ENCODE data around the gene PCDH19.

DNA sequence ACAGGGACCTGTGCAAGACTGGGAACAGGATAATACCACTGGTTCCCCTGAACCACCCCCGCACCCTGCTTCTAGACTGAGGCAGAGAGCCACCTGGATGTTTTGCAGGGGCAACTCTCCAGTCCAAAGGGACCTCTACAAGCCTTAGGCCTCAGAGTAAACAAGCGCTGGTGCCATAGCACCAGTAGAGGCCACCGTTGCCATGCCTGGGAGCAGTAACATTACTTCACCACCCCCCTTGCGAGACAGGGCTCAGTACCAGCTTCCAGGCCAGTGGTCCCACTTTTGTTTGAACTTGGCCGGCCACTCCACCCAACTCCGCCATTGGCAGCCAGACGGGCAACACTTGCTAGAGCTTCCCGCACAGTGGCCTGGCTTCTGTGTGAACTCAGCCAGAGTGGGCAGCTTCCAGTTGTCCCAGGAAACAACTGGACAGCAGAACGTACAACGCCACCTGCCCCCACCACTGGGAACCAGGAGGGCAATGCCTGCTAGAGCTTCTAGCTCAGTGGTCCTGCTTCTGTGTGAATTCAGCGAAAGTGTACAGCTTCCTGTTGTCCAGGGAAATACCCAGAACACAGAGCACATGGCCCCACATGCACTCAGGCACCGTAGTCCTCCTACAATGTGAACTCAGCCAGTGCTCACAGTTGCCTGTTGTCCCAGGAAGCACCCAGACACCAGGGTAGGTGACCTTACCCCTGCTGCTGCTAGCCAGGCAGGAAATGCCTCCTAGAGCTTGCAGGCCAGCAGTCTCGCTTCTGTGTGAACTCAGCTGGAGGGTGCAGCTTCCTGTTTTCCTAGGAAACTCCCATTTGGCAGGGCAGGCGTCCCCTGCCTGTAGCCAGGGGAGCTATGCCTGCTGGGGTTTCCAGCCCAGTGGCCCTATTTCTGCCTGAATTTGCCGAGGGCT, 39.9 kb upstream of the PCDH19 start:
- TF ChIP-seq POLR2A (IDR thresholded peaks at IDR 0.05) (no peak), POLR2AphosphoS5 (IDR thresholded peaks at IDR 0.05) (no peak)
- TF ChIP-seq, protein P1, sequence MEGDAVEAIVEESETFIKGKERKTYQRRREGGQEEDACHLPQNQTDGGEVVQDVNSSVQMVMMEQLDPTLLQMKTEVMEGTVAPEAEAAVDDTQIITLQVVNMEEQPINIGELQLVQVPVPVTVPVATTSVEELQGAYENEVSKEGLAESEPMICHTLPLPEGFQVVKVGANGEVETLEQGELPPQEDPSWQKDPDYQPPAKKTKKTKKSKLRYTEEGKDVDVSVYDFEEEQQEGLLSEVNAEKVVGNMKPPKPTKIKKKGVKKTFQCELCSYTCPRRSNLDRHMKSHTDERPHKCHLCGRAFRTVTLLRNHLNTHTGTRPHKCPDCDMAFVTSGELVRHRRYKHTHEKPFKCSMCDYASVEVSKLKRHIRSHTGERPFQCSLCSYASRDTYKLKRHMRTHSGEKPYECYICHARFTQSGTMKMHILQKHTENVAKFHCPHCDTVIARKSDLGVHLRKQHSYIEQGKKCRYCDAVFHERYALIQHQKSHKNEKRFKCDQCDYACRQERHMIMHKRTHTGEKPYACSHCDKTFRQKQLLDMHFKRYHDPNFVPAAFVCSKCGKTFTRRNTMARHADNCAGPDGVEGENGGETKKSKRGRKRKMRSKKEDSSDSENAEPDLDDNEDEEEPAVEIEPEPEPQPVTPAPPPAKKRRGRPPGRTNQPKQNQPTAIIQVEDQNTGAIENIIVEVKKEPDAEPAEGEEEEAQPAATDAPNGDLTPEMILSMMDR (IDR thresholded peaks at IDR 0.05), result no peak

All from breast epithelium (tissue), 3 donors.